Stomach (tissue), 9 donors: ENCODE measurements around the gene NSA2. TPM values are rescaled to one million over a fixed set of nuclear protein-coding genes. Genes with fewer than 3 reads are reported as not detected.
"Not testable (repeated sequence)": the region's sequence is repeated elsewhere in the genome, so short reads cannot be mapped to it uniquely, and the experiment has no call there.

Experiments used
- DNase-seq, 2 donors: peaks; one replicate each; pipeline versions ENCODE4 v3.0.0 to v3.0.0-alpha.2; 2013 to 2019
- H3K27ac ChIP-seq, 5 donors: fragments of 200-600 bp in 4 of 5; sonication (generic) in 4 of 5; one replicate each; pipeline ENCODE4 v1.5.1; 2013 to 2019; ENCODE audit warnings: mild to moderate bottlenecking in 1 of 5, moderate library complexity in 1 of 5
- H3K27me3 ChIP-seq, 3 donors: fragments of 200-600 bp; sonication (generic); one replicate each; pipeline ENCODE4 v1.5.1; 2017 to 2019; ENCODE audit warnings: mixed run types in 1 of 3
- H3K36me3 ChIP-seq, 4 donors: fragments of 200-600 bp; sonication (generic); 1 replicate in 3 of 4; 2 replicates in 1 of 4; pipeline ENCODE4 v1.5.1; 2016 to 2019
- H3K4me1 ChIP-seq, 4 donors: fragments of 200-600 bp; sonication (generic); one replicate each; pipeline ENCODE4 v1.5.1; 2016 to 2019
- H3K4me3 ChIP-seq, 4 donors: fragments of 200-600 bp; sonication (generic) in 3 of 4; one replicate each; pipeline ENCODE4 v1.5.1; 2016 to 2019; ENCODE audit warnings: mild to moderate bottlenecking in 1 of 4
- H3K9me3 ChIP-seq, 4 donors: fragments of 200-600 bp; sonication (generic); one replicate each; pipeline ENCODE4 v1.5.1; 2016 to 2019
- CTCF ChIP-seq, 7 experiments: fragments of 450-650 bp in 4 of 7; fragments of 200-600 bp in 3 of 7; sonication (generic) in 3 of 7; IDR thresholded peaks; one replicate each; pipeline ENCODE4 v1.5.1; 2016 to 2019; ENCODE audit warnings: antibody characterized with exemption in 7 of 7, control low read depth in 2 of 7, mild to moderate bottlenecking in 1 of 7
- EP300 ChIP-seq: sonication (generic); formaldehyde crosslinking; IDR thresholded peaks from one replicate; pipeline ENCODE4 v1.6.1; 2017; ENCODE audit warnings: antibody characterized with exemption
- POLR2A ChIP-seq, 4 donors: fragments of 450-650 bp; IDR thresholded peaks; one replicate each; pipeline ENCODE4 v1.6.1; 2016; ENCODE audit warnings: antibody characterized with exemption in 4 of 4, control low read depth in 2 of 4, mild to moderate bottlenecking in 1 of 4, moderate library complexity in 1 of 4
- POLR2AphosphoS5 ChIP-seq, 3 donors: sonication (generic); formaldehyde crosslinking; IDR thresholded peaks; one replicate each; pipeline ENCODE4 v1.6.1; 2016; ENCODE audit warnings: antibody characterized with exemption in 3 of 3
- WGBS, 5 donors: extraction: QIAGEN DNeasy Blood & Tissue Kit in 3 of 5; methylation state at CpG; one replicate each; pipeline versions ENCODE4 v1.1.5 to v1.1.7; 2013 to 2018; 5-methylcytosine and 5-hydroxymethylcytosine counted together
- intact Hi-C: fragments of 100-400 bp; cut with DNase I; formaldehyde crosslinking; loops from one replicate; pipeline ENCODE4 v1.15.1; 2023; ENCODE audit warnings: low total_unique reads
- polyA plus RNA-seq, 3 donors: library from polyadenylated mRNA; stranded (reverse); fragments of 200-250 nt; gene quantifications; one replicate each; pipeline ENCODE4 v1.2.3, GENCODE V29; 2013
- total RNA-seq, 5 donors: library from RNA; depleted of rRNA; stranded (reverse); fragments of >200 nt; gene quantifications; one replicate each; pipeline versions ENCODE4 v1.1.0 to v1.2.3, GENCODE V29; 2014 to 2016
- donor health status: healthy with polysubstance abuse.
- donor health status: Bipolar disorder and iron deficiency.
- donor health status: healthy.

Gene NSA2
- total and polyA plus RNA-seq, 8 donors, result 36.8 to 217 (median 125) TPM

GRCh38 chr5:74725331-74725730, 41.7 kb upstream of the NSA2 start:
- TF ChIP-seq CTCF (IDR thresholded peaks at IDR 0.05) (no peak), POLR2A (IDR thresholded peaks at IDR 0.05) (no peak), EP300 (no peak), POLR2AphosphoS5 (IDR thresholded peaks at IDR 0.05) (no peak)
- Histone ChIP-seq H3K27ac (no peak overlapping the region), H3K36me3 (peaks cover 3 to 95% (median 93%) of the 10 kb centered on the region in 4 donors)

DNA sequence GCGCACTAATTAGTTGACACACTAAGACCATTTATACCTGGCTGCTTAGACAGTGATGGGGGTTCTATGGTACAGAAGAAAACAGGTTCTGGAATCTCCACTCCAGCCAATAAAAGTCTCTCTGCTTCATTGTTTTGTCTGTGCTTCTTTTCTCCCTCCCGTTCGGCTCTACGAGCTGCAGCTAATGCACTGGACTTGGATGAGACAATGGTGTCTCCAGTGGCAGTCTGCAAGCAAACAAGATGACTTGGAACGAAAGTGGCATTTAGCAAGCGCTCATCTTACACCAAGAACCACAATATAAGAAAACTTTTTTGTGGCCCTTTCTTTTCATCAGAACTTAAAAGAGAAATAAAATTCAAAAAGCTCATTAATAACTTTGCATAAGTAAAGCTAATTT, 30.3 kb upstream of the NSA2 start:
- DNase-seq, result no peak
- Histone ChIP-seq H3K36me3 (peaks cover 38 to 96% (median 92%) of the 10 kb centered on the region in 4 donors), H3K27ac (no peak overlapping the region), H3K4me1 (no peaks in the 10 kb centered on the region), H3K27me3 (no peaks in the 10 kb centered on the region), H3K4me3 (no peak overlapping the region), H3K9me3 (no peaks in the 10 kb centered on the region)
- 86 to 95% (median 90%) methylated on average over 6 of the region's 6 CpGs for WGBS, 5 donors
- TF ChIP-seq POLR2A (IDR thresholded peaks at IDR 0.05) (no peak), CTCF (IDR thresholded peaks at IDR 0.05) (no peak), POLR2AphosphoS5 (IDR thresholded peaks at IDR 0.05) (no peak), EP300 (no peak)
- intact Hi-C loops, result no loop called here

More at GRCh38 chr5:74725331-74725730, 41.7 kb upstream of the NSA2 start:
- Histone ChIP-seq H3K4me1 (no peaks in the 10 kb centered on the region), H3K27me3 (no peaks in the 10 kb centered on the region), H3K9me3 (no peaks in the 10 kb centered on the region), H3K4me3 (no peak overlapping the region)
- DNase-seq, result no peak
- intact Hi-C loops, result no loop called here
- WGBS, 5 donors, result 72 to 97% (median 88%) methylated on average over 1 of the region's 1 CpG

- Histone ChIP-seq H3K9me3 (no peaks in the 10 kb centered on the region), H3K36me3 (peaks cover 32 to 96% (median 92%) of the 10 kb centered on the region in 4 donors), H3K4me3 (no peak overlapping the region), H3K4me1 (no peaks in the 10 kb centered on the region), H3K27ac (no peak overlapping the region), H3K27me3 (no peaks in the 10 kb centered on the region)
- intact Hi-C loops, result no loop called here
- WGBS, 5 donors, result 95 to 99% (median 96%) methylated on average over 4 of the region's 4 CpGs
- DNase-seq, result no peak
- TF ChIP-seq POLR2AphosphoS5 (IDR thresholded peaks at IDR 0.05), result no peak
- TF ChIP-seq POLR2A (IDR thresholded peaks at IDR 0.05), result no peak
- no peak for TF ChIP-seq EP300
- no peak for TF ChIP-seq CTCF (IDR thresholded peaks at IDR 0.05)
Observed at GRCh38 chr5:74738406-74738805, 28.6 kb upstream of the NSA2 start.

DNA sequence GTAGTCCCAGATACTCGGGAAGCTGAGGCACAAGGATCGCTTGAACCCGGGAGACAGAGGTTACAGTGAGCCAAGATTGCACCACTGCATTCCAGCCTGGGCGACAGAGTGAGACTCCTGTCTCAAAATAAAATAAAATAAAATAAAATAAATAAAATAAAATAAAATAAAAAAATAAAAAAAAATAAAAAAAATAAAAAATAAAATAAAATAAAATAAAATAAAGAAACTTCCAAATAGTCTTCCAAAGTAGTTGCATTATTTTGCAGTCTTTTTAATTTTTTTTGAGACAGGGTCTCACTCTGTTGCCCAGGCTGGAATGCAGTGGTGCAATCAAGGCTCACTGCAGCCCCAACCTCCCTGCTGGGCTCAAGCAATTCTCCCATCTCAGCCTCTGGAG, 18.3 kb upstream of the NSA2 start:
- H3K4me3 ChIP-seq, H3K27ac ChIP-seq, H3K4me1 ChIP-seq, H3K9me3 ChIP-seq, DNase-seq, H3K27me3 ChIP-seq, intact Hi-C loops: not testable (repeated sequence)
- 97 to 100% (median 98%) methylated on average over 4 of the region's 4 CpGs for WGBS, 5 donors
- H3K36me3 ChIP-seq, result peaks cover 6 to 87% (median 83%) of the 10 kb centered on the region in 4 donors

DNA sequence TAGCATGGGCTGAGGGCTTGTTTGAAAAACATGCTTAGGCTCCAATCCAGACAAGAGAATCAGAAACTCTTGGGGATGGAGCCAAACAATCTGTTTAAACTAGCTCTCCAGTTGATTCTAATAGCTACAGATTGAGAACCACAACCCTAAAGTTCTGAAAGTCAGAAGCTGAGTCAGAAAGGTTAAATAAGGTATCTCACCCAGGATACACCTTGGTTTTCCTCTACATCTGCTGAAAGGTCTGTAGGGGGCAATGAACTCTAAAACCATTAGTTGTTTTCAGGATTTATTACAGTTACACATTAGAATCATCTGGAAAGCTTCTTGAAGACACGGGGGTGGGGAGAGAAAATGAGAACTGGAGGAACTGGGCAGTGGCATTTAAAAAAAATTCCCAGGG, 5.8 kb upstream of the NSA2 start:
- Histone ChIP-seq H3K27me3 (no peaks in the 10 kb centered on the region), H3K4me3 (no peak overlapping the region), H3K36me3 (peaks cover 18 to 71% (median 63%) of the 10 kb centered on the region in 4 donors), H3K4me1 (peaks cover 17 to 62% (median 42%) of the 10 kb centered on the region in 4 donors), H3K27ac (no peak overlapping the region), H3K9me3 (peaks cover 0 to under 1% (median 0%) of the 10 kb centered on the region in 4 donors)
- no peak for DNase-seq
- WGBS, 5 donors, result 74 to 83% (median 77%) methylated on average over 1 of the region's 1 CpG
- intact Hi-C loops, result no loop called here
- TF ChIP-seq EP300 (no peak), POLR2AphosphoS5 (IDR thresholded peaks at IDR 0.05) (no peak), CTCF (IDR thresholded peaks at IDR 0.05) (no peak), POLR2A (IDR thresholded peaks at IDR 0.05) (no peak)
